Peyer's patch (tissue), 4 donors: Measurements from ENCODE around the gene BPIFB6.

Experiments used
- POLR2A ChIP-seq, 2 donors: fragments of 450-650 bp; IDR thresholded peaks; one replicate each; pipeline ENCODE4 v1.5.1; 2017; ENCODE audit warnings: antibody characterized with exemption in 2 of 2, mild to moderate bottlenecking in 2 of 2, moderate library complexity in 2 of 2
- TF ChIP-seq, protein P1 (sequence below), 6 experiments: fragments of 450-650 bp in 4 of 6; fragments of 200-600 bp in 2 of 6; sonication (generic) in 1 of 6; IDR thresholded peaks; one replicate each; pipeline ENCODE4 v1.5.1; 2017 to 2019; ENCODE audit warnings: antibody characterized with exemption in 6 of 6, mild to moderate bottlenecking in 3 of 6, moderate library complexity in 1 of 6

DNA sequence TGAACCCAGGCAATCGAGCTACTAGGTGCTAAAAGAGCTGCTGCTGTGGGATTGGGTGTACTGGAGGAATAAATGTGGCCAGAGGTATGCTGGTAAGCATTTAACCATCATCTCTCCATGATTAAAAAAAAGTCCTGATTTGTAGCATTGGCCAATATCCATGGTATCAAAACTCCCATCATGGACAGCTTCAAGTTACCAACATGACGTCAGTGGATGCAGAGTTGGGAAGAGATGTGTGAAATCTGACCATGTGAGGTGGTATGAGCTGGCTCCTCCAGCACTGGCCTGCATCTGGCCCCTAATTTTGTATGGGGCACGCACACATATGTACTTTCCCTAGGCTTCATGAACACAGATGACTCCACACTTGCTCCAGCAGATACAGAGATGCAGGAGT is 59.7 kb downstream of the BPIFB6 start:
- TF ChIP-seq, protein P1, sequence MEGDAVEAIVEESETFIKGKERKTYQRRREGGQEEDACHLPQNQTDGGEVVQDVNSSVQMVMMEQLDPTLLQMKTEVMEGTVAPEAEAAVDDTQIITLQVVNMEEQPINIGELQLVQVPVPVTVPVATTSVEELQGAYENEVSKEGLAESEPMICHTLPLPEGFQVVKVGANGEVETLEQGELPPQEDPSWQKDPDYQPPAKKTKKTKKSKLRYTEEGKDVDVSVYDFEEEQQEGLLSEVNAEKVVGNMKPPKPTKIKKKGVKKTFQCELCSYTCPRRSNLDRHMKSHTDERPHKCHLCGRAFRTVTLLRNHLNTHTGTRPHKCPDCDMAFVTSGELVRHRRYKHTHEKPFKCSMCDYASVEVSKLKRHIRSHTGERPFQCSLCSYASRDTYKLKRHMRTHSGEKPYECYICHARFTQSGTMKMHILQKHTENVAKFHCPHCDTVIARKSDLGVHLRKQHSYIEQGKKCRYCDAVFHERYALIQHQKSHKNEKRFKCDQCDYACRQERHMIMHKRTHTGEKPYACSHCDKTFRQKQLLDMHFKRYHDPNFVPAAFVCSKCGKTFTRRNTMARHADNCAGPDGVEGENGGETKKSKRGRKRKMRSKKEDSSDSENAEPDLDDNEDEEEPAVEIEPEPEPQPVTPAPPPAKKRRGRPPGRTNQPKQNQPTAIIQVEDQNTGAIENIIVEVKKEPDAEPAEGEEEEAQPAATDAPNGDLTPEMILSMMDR (IDR thresholded peaks at IDR 0.05), result no peak
- TF ChIP-seq POLR2A (IDR thresholded peaks at IDR 0.05), result no peak
